Measurements from ENCODE around the gene GGACT. TPM values are rescaled to one million over a fixed set of nuclear protein-coding genes. Genes with fewer than 3 reads are reported as not detected.
A peak's percentile ranks its signal among the peaks of the same experiment; 100 is the strongest.

The GGACT gene
- total and polyA plus RNA-seq, 2 of the 8 experiments (the other 6 are each of a cell fraction or from before 2014, with no cell fraction given): 1.1 to 1.5 TPM

GRCh38 chr13:100493418-100493817 is 95.2 kb downstream of the GGACT start:
- H4K5ac ChIP-seq (ENCODE audit: insufficient read length, low read depth, low read length): no peak overlapping the region
- H3K14ac ChIP-seq (ENCODE audit: insufficient read length): no peak overlapping the region
- H3K79me2 ChIP-seq (ENCODE audit: control insufficient read depth in 1 of 2, insufficient read depth in 2 of 2, low read length in 2 of 2): no peaks in the 10 kb centered on the region
- H2BK5ac ChIP-seq (ENCODE audit: low read depth, low read length): no peak overlapping the region
- no peak overlapping the region for H3K4ac ChIP-seq (replicated peaks; ENCODE audit: insufficient read length, low read depth, low read length)
- no peak overlapping the region for H3K9ac ChIP-seq (replicated peaks in 1 of 4; ENCODE audit: extremely low read depth in 1 of 4, low read depth in 3 of 4, low read length in 3 of 4)
- H3K56ac ChIP-seq (replicated peaks; ENCODE audit: insufficient read length, low read depth, low read length): no peak overlapping the region
- no peaks in the 10 kb centered on the region for H3K79me1 ChIP-seq (ENCODE audit: low read depth, low read length)
- H4K8ac ChIP-seq (ENCODE audit: extremely low read depth, insufficient read depth, low read length): no peak overlapping the region
- H3K4me2 ChIP-seq (ENCODE audit: insufficient read depth in 1 of 2, low read depth in 2 of 2, low read length in 2 of 2): no peak overlapping the region
- no peak overlapping the region for H3K4me3 ChIP-seq (ENCODE audit: extremely low read depth in 1 of 4, insufficient read depth in 2 of 4, low read depth in 3 of 4, low read length in 4 of 4)
- no peak overlapping the region for H4K91ac ChIP-seq (replicated peaks; ENCODE audit: insufficient read length, low read length)
- H2BK120ac ChIP-seq (replicated peaks; ENCODE audit: low read depth, low read length): no peak overlapping the region
- CTCF ChIA-PET (ENCODE audit: partially characterized antibody): interaction anchor here (1.4 kb wide), 1 partner anchor 21 kb away, joined by 5 read pairs; no protein-coding TSS in a partner anchor
- POLR2A ChIA-PET (ENCODE audit: partially characterized antibody): interaction anchor here (0.9 to 1.9 kb wide), 3 partner anchors 10 to 11 kb away, joined by 3 to 5 read pairs (median 3); no protein-coding TSS in a partner anchor
- 0 out of 2 replicates have a peak overlapping the region, but pooled peaks have one; percentile 51 for H2BK20ac ChIP-seq (ENCODE audit: low read length)
- 100% methylated on average over 7 of the region's 7 CpGs; no CpG with 5 or more reads in 1 of the 2 experiments for whole genome bisulfite sequencing, 2 experiments (ENCODE audit: extremely low coverage in 1 of 2, insufficient coverage in 1 of 2, insufficient read length in 1 of 2, insufficient replicate concordance in 2 of 2, low coverage in 1 of 2, low lambda C conversion rate in 2 of 2, missing lambda C conversion rate in 1 of 2)
- no peaks in the 10 kb centered on the region for H3K36me3 ChIP-seq (ENCODE audit: control insufficient read depth in 2 of 4, insufficient read depth in 4 of 4, low read length in 3 of 4)
- DNase-seq (ENCODE audit: low read depth in 1 of 2, low spot score in 2 of 2): no peak
- peaks cover 0 to 15% (median 8%) of the 10 kb centered on the region in 4 experiments; a peak in 4 of 7 replicates for H3K4me1 ChIP-seq (replicated peaks in 1 of 4; ENCODE audit: control insufficient read depth in 3 of 4, insufficient read depth in 4 of 4, low read length in 3 of 4)
- H3K9me3 ChIP-seq (ENCODE audit: insufficient read depth in 2 of 2, low read depth in 1 of 2, low read length in 1 of 2): no peaks in the 10 kb centered on the region
- peak overlapping the region; percentile 33; the same call in 1 of the 2 replicates for H2BK15ac ChIP-seq (ENCODE audit: low read length)
- no peak overlapping the region for H3K18ac ChIP-seq (ENCODE audit: extremely low read depth, low read length)
- H3K27me3 ChIP-seq (replicated peaks in 1 of 4; ENCODE audit: control insufficient read depth in 3 of 4, extremely low read depth in 1 of 4, insufficient read depth in 3 of 4, low read length in 3 of 4): no peaks in the 10 kb centered on the region
- no peaks in the 10 kb centered on the region for H3K23me2 ChIP-seq (ENCODE audit: low read depth, low read length)
- H2AFZ ChIP-seq (ENCODE audit: low read length): no peak overlapping the region
- H3K23ac ChIP-seq (ENCODE audit: insufficient read length): no peak overlapping the region
- no peak overlapping the region for H3K27ac ChIP-seq (ENCODE audit: low read depth, low read length)
- FAIRE-seq: no peak
- no peaks in the 10 kb centered on the region for H4K20me1 ChIP-seq (replicated peaks in 1 of 2; ENCODE audit: control insufficient read depth in 1 of 2, insufficient read depth in 2 of 2, low read length in 2 of 2)
- H2AK5ac ChIP-seq (ENCODE audit: low read depth, low read length): 0 out of 2 replicates have a peak overlapping the region, but pooled peaks have one; percentile 49
- H2BK12ac ChIP-seq (ENCODE audit: low read depth, low read length): 0 out of 2 replicates have a peak overlapping the region, but pooled peaks have one; percentile 7
- no peak for TF ChIP-seq YY1 (IDR thresholded peaks at IDR 0.05; ENCODE audit: low read depth, low read length)
- TF ChIP-seq MAX (IDR thresholded peaks at IDR 0.05): no peak
- no peak for TF ChIP-seq CTCF (IDR thresholded peaks at IDR 0.05; ENCODE audit: control extremely low read depth in 1 of 3, insufficient read depth in 1 of 3, low read depth in 1 of 3, low read length in 3 of 3)
- TF ChIP-seq CTBP2 (IDR thresholded peaks at IDR 0.05; ENCODE audit: borderline replicate concordance, insufficient read depth, insufficient read length, low read length): no peak
- TF ChIP-seq CHD2 (IDR thresholded peaks at IDR 0.05; ENCODE audit: low read length): no peak
- TF ChIP-seq HDAC6 (IDR thresholded peaks at IDR 0.05; ENCODE audit: low read depth, low read length): no peak
- no peak for TF ChIP-seq KDM1A (IDR thresholded peaks at IDR 0.05; ENCODE audit: borderline replicate concordance, low read length)
- no peak for TF ChIP-seq CEBPB (IDR thresholded peaks at IDR 0.05; ENCODE audit: low read depth, low read length)
- TF ChIP-seq PHF8 (conservative IDR thresholded peaks at IDR 0.05; ENCODE audit: low read depth, low read length): no peak
- TF ChIP-seq POU5F1 (IDR thresholded peaks at IDR 0.05; ENCODE audit: low read depth, low read length): no peak
- TF ChIP-seq JUN (IDR thresholded peaks at IDR 0.05; ENCODE audit: low read depth, low read length): no peak

Data from H1 (cell line).